Spinal cord (tissue), 10 donors: ENCODE data around the gene PPP1R2C. TPM values are rescaled to one million over a fixed set of nuclear protein-coding genes. Genes with fewer than 3 reads are reported as not detected.
A peak's percentile ranks its signal among the peaks of the same experiment; 100 is the strongest.

ENCODE experiments used
- DNase-seq, 6 donors: peaks; one replicate each; pipeline versions ENCODE4 v3.0.0 to v3.0.0-alpha.2; 2013 to 2015; ENCODE audit warnings: low spot score in 6 of 6, low read depth in 4 of 6
- H3K27ac ChIP-seq: one replicate; pipeline ENCODE4 v1.5.1; 2013; ENCODE audit warnings: low read depth, low read length, control low read depth
- H3K27me3 ChIP-seq: one replicate; pipeline ENCODE4 v1.6.1; 2013; ENCODE audit warnings: low read length; ENCODE audit not compliant: control insufficient read depth, insufficient read depth
- H3K36me3 ChIP-seq: one replicate; pipeline ENCODE4 v1.6.1; 2013; ENCODE audit warnings: low read length; ENCODE audit not compliant: control insufficient read depth, insufficient read depth
- H3K4me1 ChIP-seq: one replicate; pipeline ENCODE4 v1.6.1; 2013; ENCODE audit warnings: low read length; ENCODE audit not compliant: control insufficient read depth, insufficient read depth
- H3K4me3 ChIP-seq: one replicate; pipeline ENCODE4 v1.5.1; 2013; ENCODE audit warnings: low read depth, low read length, control low read depth
- H3K9me3 ChIP-seq: one replicate; pipeline ENCODE4 v1.6.1; 2013; ENCODE audit warnings: low read length; ENCODE audit not compliant: control insufficient read depth, insufficient read depth
- WGBS: methylation state at CpG from one replicate; pipeline ENCODE4 v1.1.5; 2013; ENCODE audit warnings: missing lambda C conversion rate; ENCODE audit not compliant: insufficient coverage; 5-methylcytosine and 5-hydroxymethylcytosine counted together
- polyA plus RNA-seq, 2 donors: library from polyadenylated mRNA; unstranded; fragments of 120-200 nt; gene quantifications; one replicate each; pipeline ENCODE4 v1.2.1, GENCODE V29; 2013; ENCODE audit not compliant: insufficient read length in 2 of 2
- total RNA-seq, 2 donors: library from RNA; depleted of rRNA in 1 of 2; stranded (reverse); fragments of 120-200 nt in 1 of 2; fragments of >200 nt in 1 of 2; gene quantifications; one replicate each; pipeline versions ENCODE4 v1.2.3 to v1.2.4, GENCODE V29; 2013 to 2014
- donor health status: healthy.

PPP1R2C gene
- total and polyA plus RNA-seq, 4 donors = not detected

GRCh38 chrX:42803320-42803719 lies 25.4 kb upstream of the PPP1R2C start:
- no peak for DNase-seq
- WGBS = no CpG with 5 or more reads among the region's 2 CpGs
- H3K9me3 ChIP-seq = no peaks in the 10 kb centered on the region

GRCh38 chrX:42797651-42798269 lies 19.8 kb upstream of the PPP1R2C start:
- no peak for DNase-seq
- H3K4me1 ChIP-seq = no peaks in the 10 kb centered on the region
- peaks cover 3% of the 10 kb centered on the region for H3K27me3 ChIP-seq
- no peaks in the 10 kb centered on the region for H3K9me3 ChIP-seq
- H3K36me3 ChIP-seq = no peaks in the 10 kb centered on the region
- 70% methylated on average over 2 of the region's 9 CpGs for WGBS
- H3K27ac ChIP-seq = no peak overlapping the region
- H3K4me3 ChIP-seq = no peak overlapping the region

More at GRCh38 chrX:42803320-42803719, 25.4 kb upstream of the PPP1R2C start:
- no peak overlapping the region for H3K27ac ChIP-seq
- no peaks in the 10 kb centered on the region for H3K36me3 ChIP-seq
- H3K4me1 ChIP-seq = no peaks in the 10 kb centered on the region
- H3K27me3 ChIP-seq = peaks cover 3% of the 10 kb centered on the region
- H3K4me3 ChIP-seq = no peak overlapping the region

- no peak for DNase-seq
- Histone ChIP-seq H3K36me3 (no peaks in the 10 kb centered on the region), H3K4me1 (no peaks in the 10 kb centered on the region), H3K4me3 (no peak overlapping the region), H3K27ac (no peak overlapping the region), H3K27me3 (peaks cover 4% of the 10 kb centered on the region), H3K9me3 (no peaks in the 10 kb centered on the region)
Measured at GRCh38 chrX:42783451-42783850, 5.5 kb upstream of the PPP1R2C start.

GRCh38 chrX:42776195-42776594 lies 1.8 kb downstream of the PPP1R2C start:
- Histone ChIP-seq H3K27me3 (peaks cover 4% of the 10 kb centered on the region), H3K4me1 (no peaks in the 10 kb centered on the region), H3K9me3 (peaks cover 3% of the 10 kb centered on the region), H3K27ac (no peak overlapping the region), H3K4me3 (no peak overlapping the region), H3K36me3 (no peaks in the 10 kb centered on the region)
- 62% methylated on average over 2 of the region's 3 CpGs for WGBS
- DNase-seq = no peak

GRCh38 chrX:42772874-42773273 lies 5.1 kb downstream of the PPP1R2C start:
- no peaks in the 10 kb centered on the region for H3K4me1 ChIP-seq
- no peaks in the 10 kb centered on the region for H3K36me3 ChIP-seq
- no peak for DNase-seq
- no peak overlapping the region for H3K27ac ChIP-seq
- no CpG with 5 or more reads among the region's 2 CpGs for WGBS
- H3K4me3 ChIP-seq = no peak overlapping the region
- no peaks in the 10 kb centered on the region for H3K9me3 ChIP-seq
- H3K27me3 ChIP-seq = peaks cover under 1% of the 10 kb centered on the region

GRCh38 chrX:42771506-42772335 lies 6.2 kb downstream of the PPP1R2C start:
- peaks cover 2% of the 10 kb centered on the region for H3K27me3 ChIP-seq

GRCh38 chrX:42770566-42770965 lies 7.4 kb downstream of the PPP1R2C start:
- H3K4me3 ChIP-seq = no peak overlapping the region
- H3K27me3 ChIP-seq = peaks cover 2% of the 10 kb centered on the region
- DNase-seq = no peak
- no peak overlapping the region for H3K27ac ChIP-seq
- WGBS = 71% methylated on average over 2 of the region's 3 CpGs
- H3K9me3 ChIP-seq = no peaks in the 10 kb centered on the region
- H3K36me3 ChIP-seq = no peaks in the 10 kb centered on the region
- no peaks in the 10 kb centered on the region for H3K4me1 ChIP-seq

More at GRCh38 chrX:42771506-42772335, 6.2 kb downstream of the PPP1R2C start:
- WGBS = 40% methylated on average over 1 of the region's 2 CpGs
- no peaks in the 10 kb centered on the region for H3K4me1 ChIP-seq
- no peak overlapping the region for H3K27ac ChIP-seq
- H3K9me3 ChIP-seq = no peaks in the 10 kb centered on the region
- H3K4me3 ChIP-seq = no peak overlapping the region
- no peaks in the 10 kb centered on the region for H3K36me3 ChIP-seq
- no peak for DNase-seq

- Histone ChIP-seq H3K36me3 (no peaks in the 10 kb centered on the region), H3K27me3 (peaks cover 6% of the 10 kb centered on the region), H3K4me3 (no peak overlapping the region), H3K4me1 (no peaks in the 10 kb centered on the region), H3K27ac (no peak overlapping the region), H3K9me3 (no peaks in the 10 kb centered on the region)
- DNase-seq = no peak
- no CpG with 5 or more reads among the region's 1 CpG for WGBS
Measured at GRCh38 chrX:42759881-42760280, 18.1 kb downstream of the PPP1R2C start.

GRCh38 chrX:42755815-42756214 lies 22.1 kb downstream of the PPP1R2C start:
- peak in 1 of 6 donors; percentile 4 for DNase-seq
- 45% methylated on average over 5 of the region's 6 CpGs for WGBS

GRCh38 chrX:42754603-42755002 lies 23.4 kb downstream of the PPP1R2C start:
- Histone ChIP-seq H3K4me3 (no peak overlapping the region), H3K27ac (no peak overlapping the region), H3K4me1 (no peaks in the 10 kb centered on the region), H3K27me3 (peaks cover 6% of the 10 kb centered on the region), H3K9me3 (peaks cover 1% of the 10 kb centered on the region), H3K36me3 (no peaks in the 10 kb centered on the region)
- WGBS = 50% methylated on average over 2 of the region's 2 CpGs
- no peak for DNase-seq

More at GRCh38 chrX:42755815-42756214, 22.1 kb downstream of the PPP1R2C start:
- Histone ChIP-seq H3K27me3 (peaks cover 6% of the 10 kb centered on the region), H3K4me1 (no peaks in the 10 kb centered on the region), H3K36me3 (no peaks in the 10 kb centered on the region), H3K9me3 (no peaks in the 10 kb centered on the region), H3K4me3 (no peak overlapping the region), H3K27ac (no peak overlapping the region)
